H1 (cell line): ENCODE results near the gene SPATA13.

Experiments used
- CBX8 ChIP-seq: fragments of 300-800, 300-1000 bp; sonication (generic); IDR thresholded peaks from 2 replicates; pipeline ENCODE4 v1.7.1; 2016; ENCODE audit warnings: low read depth, low read length, borderline replicate concordance
- EGR1 ChIP-seq: IDR thresholded peaks from 2 replicates; pipeline ENCODE4 v1.6.1; 2011; ENCODE audit warnings: low read depth, low read length, borderline replicate concordance
- EZH2 ChIP-seq: fragments of 200-600 bp; sonication (generic); IDR thresholded peaks from 2 replicates; pipeline ENCODE4 v1.7.1; 2012; ENCODE audit warnings: low read depth, mild to moderate bottlenecking, moderate library complexity, low read length, inconsistent platforms; ENCODE audit not compliant: severe bottlenecking
- JUND ChIP-seq: IDR thresholded peaks from 2 replicates; pipeline ENCODE4 v1.6.1; 2011; ENCODE audit warnings: mild to moderate bottlenecking, improper control_type of control experiment, low read length
- POLR2A ChIP-seq, 2 experiments: IDR thresholded peaks; 1 replicate in 1 of 2; 2 replicates in 1 of 2; pipeline ENCODE4 v1.6.1; 2011; ENCODE audit warnings: low read depth in 2 of 2, low read length in 2 of 2, mild to moderate bottlenecking in 2 of 2; ENCODE audit errors: control extremely low read depth in 1 of 2
- POLR2AphosphoS5 ChIP-seq: IDR thresholded peaks from 2 replicates; pipeline ENCODE4 v1.6.1; 2011; ENCODE audit warnings: low read depth, low read length
- ZNF274 ChIP-seq: IDR thresholded peaks from 2 replicates; pipeline ENCODE4 v1.7.0; 2012; ENCODE audit warnings: low read length, borderline replicate concordance; ENCODE audit errors: extremely low read depth
- TF ChIP-seq, protein P1 (sequence below), 3 experiments: IDR thresholded peaks; 1 replicate in 2 of 3; 2 replicates in 1 of 3; pipeline versions ENCODE4 v1.5.1 to v1.6.1; 2011; ENCODE audit warnings: low read length in 3 of 3, mild to moderate bottlenecking in 3 of 3, inconsistent platforms in 2 of 3, low read depth in 1 of 3, moderate library complexity in 1 of 3; ENCODE audit not compliant: insufficient read depth in 1 of 3; ENCODE audit errors: control extremely low read depth in 1 of 3

DNA sequence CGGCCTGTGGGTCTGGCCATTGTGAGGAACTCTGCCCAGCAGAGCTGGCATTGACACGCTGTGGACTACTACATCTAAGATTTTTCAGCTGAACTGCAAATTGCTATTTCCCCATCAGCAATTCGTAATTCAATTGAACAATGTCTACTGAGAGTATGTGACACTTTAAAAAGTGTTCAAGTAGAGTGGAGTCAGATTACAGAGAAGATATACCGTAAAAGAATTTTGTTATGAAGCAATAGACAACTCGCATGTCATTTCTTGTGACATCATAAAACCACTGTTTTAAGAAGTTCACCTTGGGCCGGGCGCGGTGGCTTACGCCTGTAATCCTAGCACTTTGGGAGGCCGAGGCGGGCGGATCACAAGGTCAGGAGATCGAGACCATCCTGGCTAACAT is 116.3 kb downstream of the SPATA13 start:
- TF ChIP-seq EZH2, result no peak
- TF ChIP-seq, protein P1, sequence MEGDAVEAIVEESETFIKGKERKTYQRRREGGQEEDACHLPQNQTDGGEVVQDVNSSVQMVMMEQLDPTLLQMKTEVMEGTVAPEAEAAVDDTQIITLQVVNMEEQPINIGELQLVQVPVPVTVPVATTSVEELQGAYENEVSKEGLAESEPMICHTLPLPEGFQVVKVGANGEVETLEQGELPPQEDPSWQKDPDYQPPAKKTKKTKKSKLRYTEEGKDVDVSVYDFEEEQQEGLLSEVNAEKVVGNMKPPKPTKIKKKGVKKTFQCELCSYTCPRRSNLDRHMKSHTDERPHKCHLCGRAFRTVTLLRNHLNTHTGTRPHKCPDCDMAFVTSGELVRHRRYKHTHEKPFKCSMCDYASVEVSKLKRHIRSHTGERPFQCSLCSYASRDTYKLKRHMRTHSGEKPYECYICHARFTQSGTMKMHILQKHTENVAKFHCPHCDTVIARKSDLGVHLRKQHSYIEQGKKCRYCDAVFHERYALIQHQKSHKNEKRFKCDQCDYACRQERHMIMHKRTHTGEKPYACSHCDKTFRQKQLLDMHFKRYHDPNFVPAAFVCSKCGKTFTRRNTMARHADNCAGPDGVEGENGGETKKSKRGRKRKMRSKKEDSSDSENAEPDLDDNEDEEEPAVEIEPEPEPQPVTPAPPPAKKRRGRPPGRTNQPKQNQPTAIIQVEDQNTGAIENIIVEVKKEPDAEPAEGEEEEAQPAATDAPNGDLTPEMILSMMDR (IDR thresholded peaks at IDR 0.05; ENCODE audit: control extremely low read depth in 1 of 3, insufficient read depth in 1 of 3, low read depth in 1 of 3, low read length in 3 of 3), result no peak
- no peak for TF ChIP-seq EGR1
- TF ChIP-seq POLR2AphosphoS5, result no peak
- no peak for TF ChIP-seq POLR2A (IDR thresholded peaks at IDR 0.05; ENCODE audit: control extremely low read depth in 1 of 2, low read depth in 2 of 2, low read length in 2 of 2)
- TF ChIP-seq ZNF274, result no peak
- TF ChIP-seq JUND, result no peak
- TF ChIP-seq CBX8, result no peak
